ENCODE measurements around the gene UNC13C.

Gene UNC13C

DNA sequence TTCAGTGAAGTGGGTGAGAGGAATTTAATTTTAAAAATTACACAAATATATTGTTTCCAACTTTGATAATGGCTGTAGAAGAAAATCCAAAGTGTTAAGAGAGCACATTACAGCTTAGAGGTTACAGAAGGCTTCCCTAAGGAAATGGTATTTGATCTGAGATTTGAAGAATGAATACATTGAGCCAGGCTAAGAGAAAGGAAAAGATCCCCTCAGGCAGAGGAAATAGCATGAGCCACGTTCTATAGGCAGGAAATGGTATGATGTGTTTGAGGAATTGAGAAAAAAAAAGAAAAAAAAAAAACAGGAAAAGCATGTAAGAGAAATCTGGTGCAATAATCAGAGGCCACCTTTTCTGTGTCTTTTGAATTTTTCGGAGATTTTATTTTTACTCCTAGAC, 48.6 kb downstream of the UNC13C start:
- no peak for DNase-seq

DNA sequence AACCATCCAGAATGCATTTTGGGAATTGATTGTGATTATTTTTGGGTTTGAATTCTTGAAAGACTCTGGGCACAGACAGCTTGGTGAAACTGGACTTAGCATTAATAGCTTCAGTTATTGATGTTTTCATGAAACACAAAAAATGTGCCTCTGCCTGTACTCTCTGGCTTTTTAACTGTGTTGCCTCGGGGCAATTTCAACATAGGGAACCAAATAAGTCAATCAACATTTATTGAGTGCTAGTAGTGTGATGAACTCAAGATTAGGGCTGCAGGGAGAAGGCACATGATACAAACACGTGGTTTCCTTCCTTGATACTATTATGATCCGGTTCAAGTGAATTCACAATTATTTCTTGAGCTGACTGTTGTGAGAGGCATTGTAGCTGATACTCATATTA, 50.8 kb downstream of the UNC13C start:
- no peak for DNase-seq

DNA sequence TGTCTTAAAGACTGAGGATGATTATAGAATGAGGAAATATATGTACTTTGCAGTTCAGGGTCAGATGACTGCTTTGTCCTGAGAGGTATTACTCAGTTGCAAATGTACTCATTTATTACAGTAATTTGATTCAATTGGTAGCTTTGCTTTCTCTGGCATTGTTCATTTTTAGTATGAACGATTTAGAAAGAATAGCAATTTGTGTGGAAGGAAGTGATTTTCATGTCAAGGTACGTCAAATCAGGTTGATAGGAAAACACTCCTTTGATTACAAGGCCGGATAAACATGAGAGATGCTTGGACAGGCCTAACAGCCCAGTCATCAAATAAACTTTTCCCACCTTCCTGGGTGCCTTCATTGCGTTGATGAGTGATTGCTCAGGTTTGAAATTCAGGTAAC, 53.8 kb downstream of the UNC13C start:
- no peak for DNase-seq

DNA sequence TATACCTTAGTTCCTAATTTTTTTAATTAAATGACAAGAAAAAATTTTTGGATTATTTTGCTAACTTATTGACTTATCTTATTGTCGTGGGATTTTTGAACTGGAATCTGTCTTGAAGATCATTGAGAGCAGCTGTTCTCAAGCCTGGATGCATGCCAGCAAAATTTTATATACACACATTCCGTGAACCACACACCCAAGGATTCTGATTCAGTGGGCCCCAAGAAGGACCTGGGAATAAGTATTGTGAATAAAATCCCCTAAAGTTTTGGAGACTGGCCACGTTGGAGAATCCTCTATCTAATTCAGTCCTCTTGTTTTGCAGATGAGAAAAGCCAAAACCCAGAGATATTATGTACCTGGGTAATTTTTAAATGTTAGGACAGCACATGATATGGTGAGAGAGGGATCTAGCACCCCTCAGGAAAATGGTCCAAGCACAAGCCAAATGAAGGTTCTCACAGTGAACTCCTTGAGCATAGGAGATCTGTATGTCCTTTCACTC, 55.2 kb downstream of the UNC13C start:
- DNase-seq, result no peak

DNA sequence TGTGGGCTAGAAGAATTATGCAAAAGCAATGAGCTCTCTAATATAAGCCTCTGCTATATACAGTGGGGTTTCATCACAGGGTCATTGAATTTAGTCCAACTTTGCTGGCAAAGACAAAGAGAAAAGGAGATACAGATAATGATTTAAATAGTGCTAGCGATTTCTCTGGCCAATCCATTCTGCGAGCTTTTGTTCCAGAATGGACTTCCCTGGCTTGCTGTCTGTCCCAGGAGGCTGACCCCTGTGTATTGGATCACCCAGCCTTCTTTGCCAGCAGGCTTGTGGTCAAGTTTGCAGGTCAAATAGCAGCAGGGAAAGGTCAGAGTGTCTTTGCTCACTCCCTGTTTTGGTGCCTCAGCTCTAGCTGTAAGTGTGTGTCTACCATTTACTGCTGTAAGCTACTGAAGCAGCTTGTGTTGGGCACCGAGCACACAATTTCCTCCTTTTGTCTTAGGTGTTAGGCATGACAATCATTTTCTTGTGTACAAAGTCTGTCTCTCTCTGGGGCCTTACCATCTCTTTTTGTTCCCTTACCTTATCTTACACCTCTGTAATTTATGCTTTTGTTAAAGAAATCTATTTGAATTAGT, 55.7 kb downstream of the UNC13C start:
- no peak for DNase-seq

DNA sequence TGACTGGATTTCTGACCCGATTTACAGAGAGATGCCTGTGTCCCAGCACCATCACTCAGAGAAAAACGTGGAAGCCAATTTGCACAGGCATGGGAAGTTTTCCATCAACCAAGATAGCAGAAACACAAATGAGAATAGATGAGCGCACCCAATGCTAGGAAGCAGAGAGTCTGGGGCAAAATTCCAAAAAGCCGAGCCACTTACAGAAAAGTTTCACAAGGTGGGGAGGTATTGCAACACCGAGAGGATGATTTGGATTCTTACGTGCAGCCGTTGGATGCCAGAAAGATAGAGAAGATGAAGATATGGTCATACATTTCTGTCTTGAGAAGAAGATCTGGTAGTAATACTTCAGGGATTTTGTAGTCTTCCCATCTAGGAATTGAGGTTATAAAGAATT, 57.4 kb downstream of the UNC13C start:
- no peak for DNase-seq

DNA sequence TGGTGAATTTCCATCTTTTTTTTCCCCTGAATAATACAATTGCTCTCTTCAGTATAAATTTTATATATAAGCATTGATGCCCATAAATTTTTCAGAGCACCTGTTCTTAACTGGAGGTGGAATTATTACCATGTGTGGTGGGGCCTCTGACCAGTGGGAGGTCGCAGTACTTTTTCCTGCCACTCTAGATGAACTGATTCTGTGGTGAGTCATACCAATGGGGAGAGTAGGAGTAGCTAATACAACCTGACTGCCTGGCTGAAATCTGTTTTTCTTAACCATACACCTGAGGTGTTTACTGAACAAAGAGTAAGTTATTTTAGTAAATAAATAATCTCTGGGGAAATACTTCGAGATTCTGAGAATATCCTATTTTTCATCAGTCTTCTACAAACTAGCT, 67.2 kb downstream of the UNC13C start:
- no peak for DNase-seq

DNA sequence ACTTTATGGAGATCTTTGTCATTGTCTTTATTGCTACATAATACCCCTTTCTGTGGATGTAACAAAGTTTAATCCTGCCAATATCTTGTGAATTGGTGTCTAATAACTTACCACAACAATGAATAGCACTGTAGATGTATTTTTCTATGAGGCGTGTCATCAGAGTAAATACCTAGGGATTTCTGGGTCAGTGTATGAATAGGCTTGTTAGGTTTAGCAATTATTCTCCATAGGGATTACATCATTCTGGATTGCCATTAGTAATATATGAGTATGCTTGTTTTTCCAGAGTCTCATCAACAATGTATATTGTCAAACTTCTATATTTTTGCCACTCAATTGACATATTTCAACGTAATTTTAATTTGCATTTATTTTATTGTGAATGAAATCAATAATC, 67.9 kb downstream of the UNC13C start:
- no peak for DNase-seq

DNA sequence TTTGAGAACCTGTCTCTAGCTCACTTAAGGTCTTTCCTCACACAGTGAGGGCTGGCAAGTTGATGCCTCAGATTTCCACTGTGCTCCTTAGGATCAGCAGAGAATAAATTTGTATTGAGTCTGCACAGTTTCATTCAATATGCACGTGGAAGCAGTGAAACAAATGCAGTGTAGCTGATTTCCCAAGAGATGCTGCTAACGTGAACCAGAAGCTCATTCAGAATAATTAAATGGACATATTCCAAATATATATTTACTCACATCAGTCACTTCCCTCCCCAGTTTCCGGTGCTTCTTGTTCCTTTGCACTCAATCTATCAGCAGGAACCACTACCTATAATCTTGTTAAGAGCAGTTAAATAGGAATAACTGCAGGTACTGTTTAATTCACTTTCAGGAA, 86.1 kb downstream of the UNC13C start:
- no peak for DNase-seq

DNA sequence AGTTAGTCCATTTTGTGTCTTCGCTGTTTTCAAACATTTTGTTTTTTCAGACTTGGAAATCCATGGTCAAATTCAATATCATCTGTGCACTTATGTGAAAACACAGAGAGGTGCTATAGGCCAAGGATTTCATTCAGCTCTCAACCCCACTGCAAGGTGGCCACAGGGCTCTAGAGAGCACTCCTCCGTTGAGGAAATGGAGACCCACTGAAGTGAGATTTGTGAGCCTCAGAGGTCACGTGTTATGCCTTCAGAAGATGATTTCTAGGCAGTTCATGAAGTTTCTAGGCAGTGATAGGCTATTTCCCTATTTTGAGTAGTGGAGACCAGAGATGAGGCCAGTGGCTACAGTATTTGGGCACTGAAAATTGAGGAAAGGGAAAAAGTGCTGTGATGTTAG, 88.2 kb downstream of the UNC13C start:
- DNase-seq, result no peak

DNA sequence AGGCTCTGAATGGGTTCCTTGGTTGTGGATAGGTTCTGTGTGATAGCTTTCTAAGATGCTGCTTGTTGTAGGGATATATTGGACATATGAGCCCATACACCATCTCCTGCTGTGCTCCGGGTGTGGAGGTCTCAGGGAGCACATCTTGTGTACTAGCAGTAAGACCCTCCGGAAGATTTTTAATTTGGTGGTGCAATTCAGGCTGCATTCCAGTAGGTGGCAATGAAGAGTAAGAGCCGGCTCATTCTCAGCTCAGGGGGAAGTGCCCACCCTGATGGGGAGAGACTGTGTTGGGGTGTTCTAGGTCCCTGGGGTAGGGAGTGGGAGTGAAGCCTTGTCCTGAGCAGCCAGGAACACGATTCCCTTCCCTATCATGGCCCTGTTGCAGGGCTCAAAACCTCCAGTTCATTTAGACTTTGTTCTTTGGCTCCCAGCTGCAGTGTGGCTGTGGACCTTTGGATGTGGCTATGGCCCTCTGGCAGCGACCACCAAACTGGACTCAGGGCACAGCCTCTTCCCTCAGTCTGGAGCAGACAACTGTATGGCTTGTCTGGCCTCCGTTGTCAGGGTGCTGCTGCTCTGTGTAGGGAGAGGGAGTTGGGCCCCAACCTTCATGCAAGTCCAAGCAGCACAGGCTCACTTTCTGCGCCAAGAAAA, 104.7 kb downstream of the UNC13C start:
- peak; percentile 20 to 44 (median 38) for DNase-seq

DNA sequence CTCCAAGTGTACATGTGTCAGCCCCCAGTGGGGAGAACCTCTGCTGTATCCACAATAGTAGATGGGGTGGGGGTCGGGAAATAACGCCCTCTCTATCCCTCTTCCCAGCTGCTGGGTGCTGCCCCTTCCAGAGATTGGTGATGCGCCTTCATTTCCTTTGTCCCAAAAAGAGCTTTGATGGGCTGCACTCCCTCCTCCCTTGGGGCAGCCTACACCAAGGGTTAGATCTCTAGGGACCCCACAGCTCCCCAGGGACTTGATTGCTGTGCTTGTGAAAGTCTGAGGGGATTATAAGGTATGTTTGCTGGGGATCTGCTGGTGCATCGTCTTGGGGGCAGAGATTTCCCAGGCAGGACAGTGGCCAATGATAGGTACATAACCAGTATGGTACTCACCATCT, 105.3 kb downstream of the UNC13C start:
- DNase-seq, result no peak

DNA sequence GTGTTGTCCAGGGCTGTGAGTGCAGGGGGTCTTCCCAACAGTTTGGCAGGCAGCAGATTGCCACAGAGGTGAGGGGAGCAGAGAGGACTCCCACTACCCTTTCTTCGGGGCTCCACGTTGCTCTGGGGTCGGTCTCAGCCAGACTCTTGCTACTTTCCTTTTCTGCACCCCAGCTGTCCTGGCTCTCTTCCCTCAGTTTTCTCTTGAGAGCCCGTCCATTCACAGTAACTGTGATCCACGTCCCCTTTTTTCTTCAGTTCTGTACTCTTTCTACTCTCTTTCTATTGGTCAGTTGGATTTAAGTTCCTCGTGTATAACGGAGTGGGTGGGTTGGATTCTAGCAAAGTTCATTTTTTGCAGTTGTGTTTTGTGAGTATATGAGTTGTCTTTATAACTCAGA, 105.8 kb downstream of the UNC13C start:
- DNase-seq, result no peak

DNA sequence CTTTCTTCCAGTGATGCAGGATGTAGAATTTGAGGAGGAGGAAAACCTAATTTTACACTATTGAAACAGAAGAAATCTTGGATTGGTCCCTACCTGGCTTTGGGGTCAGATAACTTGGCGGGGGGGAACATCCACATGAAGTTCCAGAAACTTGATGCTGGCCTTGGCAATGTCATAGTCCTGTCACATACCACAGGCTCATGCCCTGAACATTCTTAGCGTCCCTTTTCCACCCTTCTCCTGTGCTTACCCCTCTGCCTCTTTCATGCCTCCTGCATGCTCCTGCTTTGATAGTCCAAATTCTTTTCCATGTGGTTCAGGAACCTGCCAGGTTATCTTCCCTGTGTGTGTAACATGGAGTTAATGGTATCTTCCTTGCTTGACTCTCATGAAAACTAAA, 110.6 kb downstream of the UNC13C start:
- DNase-seq, result no peak

DNA sequence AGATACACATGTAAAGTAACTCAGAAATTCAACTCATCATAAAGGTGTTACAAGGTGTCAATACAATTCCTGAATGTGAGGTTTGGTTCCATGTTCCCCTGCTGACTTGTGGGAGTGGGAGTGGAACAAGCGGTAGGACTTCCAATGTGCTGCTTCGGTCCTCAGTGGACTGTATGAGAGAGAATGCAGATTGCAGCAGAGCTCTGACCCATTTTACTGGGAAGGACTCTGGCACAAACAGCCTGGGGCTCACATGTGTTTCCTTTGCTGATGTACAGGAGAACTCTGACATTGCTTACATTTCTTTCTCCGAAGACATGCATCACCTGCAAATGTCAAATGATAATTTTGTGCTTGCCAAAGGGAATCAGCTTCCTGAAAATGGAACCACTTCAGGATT, 111.5 kb downstream of the UNC13C start:
- DNase-seq, result no peak

DNA sequence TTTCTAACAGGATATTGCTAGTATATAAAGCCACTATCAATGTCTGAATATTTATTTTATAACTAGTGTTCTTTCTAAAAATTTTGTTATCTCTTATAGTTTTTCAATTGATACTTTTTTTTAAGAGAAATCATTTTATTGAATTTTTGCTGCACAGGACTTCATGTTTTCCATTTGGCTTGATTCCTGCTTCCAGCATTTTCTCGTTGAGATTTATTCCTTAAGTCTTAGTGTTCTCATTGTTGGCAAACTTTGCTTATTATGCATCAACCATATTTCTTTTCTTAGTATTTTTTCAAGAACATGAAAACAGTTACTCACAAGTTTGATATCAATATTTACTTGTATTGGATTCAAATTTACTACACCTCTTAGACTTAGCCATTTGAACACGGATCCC, 113.4 kb downstream of the UNC13C start:
- no peak for DNase-seq

DNA sequence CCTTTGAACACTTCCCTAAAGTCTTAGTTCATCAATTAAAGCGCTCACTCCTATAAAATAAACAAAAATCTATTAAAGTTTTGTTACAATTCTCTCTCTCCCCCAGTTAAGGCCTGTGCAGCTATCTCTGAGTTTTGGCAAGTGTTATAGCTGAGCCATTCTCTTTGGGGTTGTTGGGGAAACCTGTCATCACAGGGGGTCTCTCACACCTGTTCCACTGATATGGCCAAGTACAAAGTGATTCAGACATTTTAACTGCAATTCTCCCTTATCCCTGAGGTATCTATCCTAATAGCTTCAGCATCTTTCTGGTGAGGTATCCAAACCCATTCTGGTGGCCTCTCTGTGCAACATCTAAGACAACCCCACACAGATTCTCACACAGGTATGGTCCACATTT, 116.4 kb downstream of the UNC13C start:
- DNase-seq, result no peak

DNA sequence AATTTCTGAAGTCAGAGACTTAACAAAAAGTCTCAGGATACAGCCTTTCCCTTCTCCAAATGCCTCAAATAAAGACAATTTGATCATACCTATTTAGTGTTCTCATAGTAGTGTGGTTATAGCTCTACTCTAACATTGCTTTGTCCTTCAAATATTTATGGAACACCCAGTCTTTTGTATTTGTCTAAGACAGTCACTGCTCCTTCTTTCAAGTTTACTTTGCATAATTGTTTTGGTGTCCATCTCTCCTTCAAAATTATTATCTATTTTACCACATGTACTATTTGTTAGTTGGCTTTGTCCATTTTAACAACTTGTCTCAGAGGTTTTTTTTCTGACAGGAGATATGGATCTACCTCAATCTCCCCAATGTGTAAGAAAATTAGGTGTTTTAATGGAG, 118.8 kb downstream of the UNC13C start:
- DNase-seq, result no peak

DNA sequence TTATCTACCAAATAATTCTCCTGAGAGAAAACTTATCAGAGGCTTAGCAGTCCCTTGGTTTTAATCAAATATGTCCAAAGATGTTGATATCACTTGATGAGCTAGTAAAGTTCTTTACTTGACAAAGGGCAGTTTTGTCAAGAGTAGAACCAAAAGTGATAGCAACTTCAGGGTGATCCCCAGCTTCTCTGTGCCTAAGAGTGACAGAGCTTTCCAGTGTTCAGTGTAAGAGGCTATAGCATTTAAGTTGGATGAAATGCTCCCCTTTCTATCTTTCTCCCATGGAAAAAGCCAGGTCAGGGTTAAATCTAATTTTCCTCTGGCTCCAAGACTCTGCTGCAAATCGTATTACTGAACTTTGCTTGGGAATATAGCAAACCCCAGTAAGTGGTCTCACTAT, 120.8 kb downstream of the UNC13C start:
- no peak for DNase-seq

DNA sequence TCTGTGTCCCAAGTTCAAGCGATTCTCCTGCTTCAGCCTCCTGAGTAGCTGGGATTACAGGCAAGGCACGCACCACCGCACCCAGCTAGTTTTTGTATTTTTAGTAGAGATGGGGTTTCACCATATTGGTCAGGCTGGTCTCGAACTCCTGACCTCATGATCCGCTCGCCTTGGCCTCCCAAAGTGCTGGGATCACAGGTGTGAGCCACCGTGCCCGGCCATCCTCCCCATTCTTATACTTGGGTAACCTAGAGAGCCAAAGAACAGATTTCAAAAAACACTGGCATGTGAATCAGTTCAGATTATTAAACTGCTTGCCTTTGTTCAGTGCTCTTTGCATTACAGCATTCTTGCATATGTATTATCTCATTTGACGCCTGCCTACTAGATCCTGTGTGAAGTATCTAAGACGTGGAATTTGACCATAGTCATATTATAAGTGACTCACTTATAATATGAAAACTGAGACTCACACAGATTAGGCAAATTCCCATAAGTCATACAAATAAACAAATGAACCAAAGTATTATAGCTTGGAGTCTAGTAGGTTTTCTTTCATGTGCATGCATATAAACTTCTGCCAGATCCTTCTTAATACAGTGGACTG, 123.5 kb downstream of the UNC13C start:
- DNase-seq, result no peak

DNA sequence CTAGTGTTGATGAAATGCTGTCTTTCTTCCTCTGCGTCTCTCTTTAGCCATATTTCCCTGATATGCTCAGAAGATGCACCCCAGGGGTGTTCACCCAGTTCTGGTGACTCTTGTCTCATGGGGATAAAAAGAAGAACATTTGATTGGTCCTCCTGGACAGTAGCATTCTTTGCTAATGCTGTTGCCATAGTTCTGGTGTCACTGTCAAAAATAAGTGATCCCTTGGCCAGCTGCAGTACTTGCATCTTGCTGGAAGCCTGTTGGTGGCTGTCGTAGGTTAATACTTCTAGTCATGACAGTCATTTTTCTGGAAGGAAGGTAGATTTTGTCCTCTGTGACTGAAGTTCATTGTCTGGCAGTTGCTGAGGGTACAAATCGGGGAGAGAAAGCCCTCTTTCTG, 124.5 kb downstream of the UNC13C start:
- DNase-seq, result no peak

DNA sequence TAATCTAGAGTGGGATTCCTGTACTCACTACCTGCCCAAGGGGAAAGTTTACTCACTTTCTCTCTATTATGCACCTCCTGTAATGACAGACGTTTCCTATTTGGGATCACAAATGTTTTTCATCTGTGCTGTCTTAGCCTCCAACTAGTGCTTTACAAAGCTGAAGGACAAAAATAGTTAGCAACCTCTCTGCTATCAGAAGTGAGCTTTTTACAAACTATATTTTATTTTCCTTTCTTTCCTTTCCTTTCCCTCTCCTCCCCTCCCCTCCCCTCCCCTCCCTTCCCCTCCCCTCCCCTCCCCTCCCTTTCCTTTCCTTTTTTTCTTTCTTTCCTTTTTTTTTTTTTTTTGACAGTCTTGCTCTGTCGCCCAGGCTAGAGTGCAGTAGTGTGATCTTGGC, 130.8 kb downstream of the UNC13C start:
- DNase-seq, result no peak

DNA sequence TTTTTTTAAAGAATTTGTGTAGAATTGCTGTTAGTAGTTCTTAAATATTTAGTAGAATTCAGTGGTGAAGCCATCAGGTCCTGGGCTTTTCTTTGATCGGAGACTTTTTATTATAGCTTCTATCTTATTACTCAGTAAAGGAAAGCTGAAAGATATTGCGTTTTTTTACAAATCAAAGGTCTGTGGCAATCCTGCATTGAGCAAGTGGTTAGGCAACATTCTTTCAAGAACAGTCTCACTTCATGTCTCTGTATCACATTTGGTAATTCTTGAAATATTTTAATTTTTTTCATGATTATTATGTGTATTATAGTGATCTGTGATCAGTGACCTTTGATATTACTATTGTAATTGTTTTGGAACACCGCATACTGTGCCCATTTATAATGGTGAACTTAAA, 140.8 kb downstream of the UNC13C start:
- peak in 2 of 3 donors; percentile 17 to 24 for DNase-seq

DNA sequence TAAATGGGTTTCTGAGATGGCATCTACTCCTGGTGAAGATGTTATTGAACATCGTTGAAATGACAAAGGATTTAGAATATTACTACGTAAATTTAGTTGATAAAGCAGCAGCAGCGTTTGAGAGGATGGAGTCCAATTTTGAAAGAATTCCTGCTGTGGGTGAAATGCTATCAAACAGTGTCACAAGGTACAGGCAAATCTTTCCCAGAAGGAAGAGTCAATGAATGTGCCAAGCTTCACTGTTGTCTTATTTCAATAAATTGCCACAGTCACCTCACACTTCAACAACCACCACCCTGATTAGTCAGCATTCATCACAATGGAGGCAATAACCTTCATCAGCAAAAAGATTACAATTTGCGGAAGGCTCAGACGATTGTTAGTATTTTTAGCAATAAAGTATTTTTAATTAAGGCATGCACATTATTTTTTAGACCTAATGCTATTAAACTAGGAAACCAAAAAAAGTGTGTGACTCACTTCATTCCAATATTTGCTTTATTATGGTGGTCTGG, 142.8 kb downstream of the UNC13C start:
- no peak for DNase-seq
